H1 (cell line): ENCODE measurements around the gene ALK. TPM values are rescaled to one million over a fixed set of nuclear protein-coding genes. Genes with fewer than 3 reads are reported as not detected.

Experiments
- CTCF ChIA-PET: fragments of 300-600 bp; sonication (Branson Sonifier 250); formaldehyde crosslinking; loops from one replicate; lab custom pipeline; 2021; ENCODE audit not compliant: partially characterized antibody; lab: Charles Lee
- POLR2A ChIA-PET: fragments of 300-600 bp; sonication (Branson Sonifier 250); formaldehyde crosslinking; loops from one replicate; lab custom pipeline; 2021; ENCODE audit warnings: inconsistent platforms; ENCODE audit not compliant: partially characterized antibody; lab: Charles Lee
- DNase-seq, 2 experiments: peaks; one replicate each; pipeline versions ENCODE4 v3.0.0 to v3.0.0-alpha.2; 2010 to 2022; ENCODE audit warnings: low spot score in 2 of 2, low read depth in 1 of 2, mixed read lengths in 1 of 2
- FAIRE-seq: peaks from 2 replicates; lab custom pipeline; 2011; peaks lifted over from hg19 to GRCh38; lab: Jason Lieb, UNC
- H2AFZ ChIP-seq: 2 replicates; pipeline ENCODE4 v1.8.1; 2012; ENCODE audit warnings: low read length, inconsistent platforms
- H2AK5ac ChIP-seq: 2 replicates; pipeline ENCODE4 v1.6.1; 2013; ENCODE audit warnings: low read depth, low read length
- H2BK120ac ChIP-seq: replicated peaks from 2 replicates; pipeline ENCODE3; 2013; ENCODE audit warnings: low read depth, low read length, inconsistent platforms
- H2BK12ac ChIP-seq: 2 replicates; pipeline ENCODE4 v1.6.1; 2013; ENCODE audit warnings: low read depth, low read length
- H2BK15ac ChIP-seq: 2 replicates; pipeline ENCODE4 v1.6.1; 2013; ENCODE audit warnings: low read length
- H2BK20ac ChIP-seq: 2 replicates; pipeline ENCODE4 v1.6.1; 2013; ENCODE audit warnings: low read length
- H2BK5ac ChIP-seq: 2 replicates; pipeline ENCODE4 v1.6.1; 2013; ENCODE audit warnings: low read depth, low read length
- H3K14ac ChIP-seq: 2 replicates; pipeline ENCODE4 v1.6.1; 2013; ENCODE audit warnings: inconsistent platforms; ENCODE audit not compliant: insufficient read length
- H3K18ac ChIP-seq: 2 replicates; pipeline ENCODE4 v1.6.1; 2013; ENCODE audit warnings: low read length; ENCODE audit errors: extremely low read depth
- H3K23ac ChIP-seq: 2 replicates; pipeline ENCODE4 v1.6.1; 2013; ENCODE audit warnings: inconsistent platforms; ENCODE audit not compliant: insufficient read length
- H3K23me2 ChIP-seq: 2 replicates; pipeline ENCODE4 v1.6.1; 2013; ENCODE audit warnings: low read depth, low read length
- H3K27ac ChIP-seq: 2 replicates; pipeline ENCODE4 v1.6.1; 2011; ENCODE audit warnings: low read depth, low read length, inconsistent platforms
- H3K27me3 ChIP-seq, 4 experiments: replicated peaks in 1 of 4; 1 replicate in 1 of 4; 2 replicates in 3 of 4; pipeline versions ENCODE4 v1.6.1 to v1.8.1; 2011 to 2013; ENCODE audit warnings: low read length in 3 of 4, mild to moderate bottlenecking in 3 of 4, inconsistent platforms in 2 of 4, mixed read lengths in 2 of 4, moderate library complexity in 1 of 4; ENCODE audit not compliant: control insufficient read depth in 3 of 4, insufficient read depth in 3 of 4; ENCODE audit errors: extremely low read depth in 1 of 4
- H3K36me3 ChIP-seq, 4 experiments: 2 replicates each; pipeline versions ENCODE4 v1.6.1 to v1.8.1; 2011 to 2013; ENCODE audit warnings: mild to moderate bottlenecking in 4 of 4, low read length in 3 of 4, moderate library complexity in 2 of 4, control low read depth in 1 of 4, inconsistent platforms in 1 of 4; ENCODE audit not compliant: insufficient read depth in 4 of 4, control insufficient read depth in 2 of 4
- H3K4ac ChIP-seq: replicated peaks from 2 replicates; pipeline ENCODE3; 2013; ENCODE audit warnings: low read length, low read depth, mixed read lengths, inconsistent platforms; ENCODE audit not compliant: insufficient read length
- H3K4me1 ChIP-seq, 4 experiments: replicated peaks in 1 of 4; 1 replicate in 1 of 4; 2 replicates in 3 of 4; pipeline versions ENCODE4 v1.6.1 to v1.8.1; 2011 to 2013; ENCODE audit warnings: low read length in 3 of 4, inconsistent platforms in 2 of 4, mixed read lengths in 1 of 4; ENCODE audit not compliant: insufficient read depth in 4 of 4, control insufficient read depth in 3 of 4
- H3K4me2 ChIP-seq, 2 experiments: 2 replicates each; pipeline versions ENCODE4 v1.6.1 to v1.8.1; 2011 to 2013; ENCODE audit warnings: low read depth in 2 of 2, low read length in 2 of 2, control low read depth in 1 of 2, inconsistent platforms in 1 of 2, mild to moderate bottlenecking in 1 of 2; ENCODE audit not compliant: insufficient read depth in 1 of 2
- H3K4me3 ChIP-seq, 4 experiments: fragments of 200-600, 300-600 bp in 1 of 4; sonication (generic), shearing (Covaris generic), sonication (Bioruptor Twin) in 1 of 4; 2 replicates each; pipeline versions ENCODE4 v1.5.1 to v1.8.1; 2011 to 2016; ENCODE audit warnings: low read length in 4 of 4, low read depth in 3 of 4, control low read depth in 2 of 4, inconsistent platforms in 2 of 4, mild to moderate bottlenecking in 2 of 4, mixed read lengths in 1 of 4, moderate library complexity in 1 of 4; ENCODE audit not compliant: insufficient read depth in 2 of 4; ENCODE audit errors: extremely low read depth in 1 of 4
- H3K56ac ChIP-seq: replicated peaks from 2 replicates; pipeline ENCODE3; 2013; ENCODE audit warnings: low read depth, mild to moderate bottlenecking, mixed read lengths, low read length, inconsistent platforms; ENCODE audit not compliant: insufficient read length
- H3K79me1 ChIP-seq: 2 replicates; pipeline ENCODE4 v1.6.1; 2013; ENCODE audit warnings: low read depth, low read length, control low read depth
- H3K79me2 ChIP-seq, 2 experiments: 2 replicates each; pipeline versions ENCODE4 v1.6.1 to v1.8.1; 2012 to 2013; ENCODE audit warnings: low read length in 2 of 2, mild to moderate bottlenecking in 2 of 2, inconsistent platforms in 1 of 2; ENCODE audit not compliant: insufficient read depth in 2 of 2, control insufficient read depth in 1 of 2
- H3K9ac ChIP-seq, 4 experiments: replicated peaks in 1 of 4; 1 replicate in 1 of 4; 2 replicates in 3 of 4; pipeline versions ENCODE4 v1.6.1 to v1.8.1; 2011 to 2013; ENCODE audit warnings: low read depth in 3 of 4, low read length in 3 of 4, control low read depth in 2 of 4, mild to moderate bottlenecking in 2 of 4, moderate library complexity in 2 of 4, inconsistent platforms in 1 of 4; ENCODE audit errors: extremely low read depth in 1 of 4
- H3K9me3 ChIP-seq, 2 experiments: 2 replicates each; pipeline versions ENCODE4 v1.6.1 to v1.8.1; 2012 to 2013; ENCODE audit warnings: mild to moderate bottlenecking in 2 of 2, moderate library complexity in 2 of 2, control low read depth in 1 of 2, inconsistent platforms in 1 of 2, low read depth in 1 of 2, low read length in 1 of 2, mixed read lengths in 1 of 2; ENCODE audit not compliant: insufficient read depth in 2 of 2
- H4K20me1 ChIP-seq, 2 experiments: replicated peaks in 1 of 2; 2 replicates each; pipeline versions ENCODE3 to v1.8.1; 2011 to 2013; ENCODE audit warnings: inconsistent platforms in 2 of 2, low read length in 2 of 2, mild to moderate bottlenecking in 1 of 2; ENCODE audit not compliant: insufficient read depth in 2 of 2, control insufficient read depth in 1 of 2
- H4K5ac ChIP-seq: 2 replicates; pipeline ENCODE4 v1.6.1; 2013; ENCODE audit warnings: low read length, low read depth, mixed read lengths, inconsistent platforms; ENCODE audit not compliant: insufficient read length
- H4K8ac ChIP-seq: 2 replicates; pipeline ENCODE4 v1.8.0; 2013; ENCODE audit warnings: mild to moderate bottlenecking, moderate library complexity, low read length, inconsistent platforms; ENCODE audit not compliant: insufficient read depth; ENCODE audit errors: extremely low read depth
- H4K91ac ChIP-seq: replicated peaks from 2 replicates; pipeline ENCODE3; 2013; ENCODE audit warnings: low read length, mixed read lengths, inconsistent platforms; ENCODE audit not compliant: insufficient read length
- BRCA1 ChIP-seq: IDR thresholded peaks from 2 replicates; pipeline ENCODE4 v1.6.1; 2012; ENCODE audit warnings: low read depth, low read length, improper control_type of control experiment
- CHD2 ChIP-seq: IDR thresholded peaks from 2 replicates; pipeline ENCODE4 v1.6.1; 2012; ENCODE audit warnings: low read length, improper control_type of control experiment
- FOSL1 ChIP-seq: IDR thresholded peaks from 2 replicates; pipeline ENCODE4 v1.6.1; 2011; ENCODE audit warnings: mild to moderate bottlenecking, low read depth, low read length, moderate library complexity; ENCODE audit not compliant: insufficient read depth
- SP1 ChIP-seq: IDR thresholded peaks from 2 replicates; pipeline ENCODE4 v1.6.1; 2011; ENCODE audit warnings: low read depth, low read length
- WGBS, 2 experiments: shearing (Covaris generic) in 1 of 2; methylation state at CpG; one replicate each; pipeline versions ENCODE4 v1.1.6 to v1.1.7; 2013 to 2015; ENCODE audit warnings: low lambda C conversion rate in 2 of 2, mixed read lengths in 2 of 2, inconsistent platforms in 1 of 2, low coverage in 1 of 2, missing lambda C conversion rate in 1 of 2; ENCODE audit not compliant: insufficient replicate concordance in 2 of 2, insufficient coverage in 1 of 2, insufficient read length in 1 of 2; ENCODE audit errors: extremely low coverage in 1 of 2, missing lambda C conversion rate in 1 of 2; 5-methylcytosine and 5-hydroxymethylcytosine counted together
- polyA plus RNA-seq, 7 experiments: library from polyadenylated mRNA; depleted of rRNA in 3 of 7; stranded (reverse) in 5 of 7; unstranded in 2 of 7; fragments of >200 nt in 5 of 7; fragments of 200-250 nt in 2 of 7; gene quantifications; 1 replicate in 5 of 7; 2 replicates in 1 of 7; 4 replicates in 1 of 7; pipeline versions ENCODE4 v1.2.1 to v1.2.3, GENCODE V29; 2011 to 2013; ENCODE audit warnings: missing spikeins in 2 of 7, mixed read lengths in 2 of 7
- total RNA-seq: library from RNA; stranded (reverse); fragmentation: NEBNext Ultra II Directional; extraction: Animal tissue kit (Norgen Biotek cat#: 25700); gene quantifications from 2 replicates; pipeline ENCODE4 v1.2.1, GENCODE V29; 2021

The ALK gene
- total and polyA plus RNA-seq, 2 of the 8 experiments (the other 6 are each of a cell fraction or from before 2014, with no cell fraction given): 0.02 to 0.09 TPM

DNA sequence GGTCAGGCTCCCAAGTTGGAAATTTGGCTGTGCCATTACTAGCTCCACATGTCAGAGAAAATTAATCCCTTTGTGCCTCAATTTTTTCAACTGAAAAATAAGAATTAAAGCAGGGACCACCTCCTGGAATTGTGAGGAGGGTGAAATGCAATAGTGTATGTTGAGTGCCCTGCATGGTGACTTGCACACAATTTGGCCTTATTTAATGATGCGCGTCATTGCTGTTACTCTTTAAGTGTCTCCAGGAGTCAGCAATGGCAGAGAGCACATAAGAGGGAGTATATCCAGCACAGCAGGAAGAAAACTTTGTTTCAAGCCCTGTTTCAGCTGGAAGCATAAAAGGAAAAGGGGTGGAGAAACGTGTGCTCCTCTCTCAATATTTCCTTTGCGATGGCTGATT is 215.8 kb downstream of the ALK start:
- 92% methylated on average over 4 of the region's 4 CpGs; no CpG with 5 or more reads in 1 of the 2 experiments for WGBS, 2 experiments
- no peaks in the 10 kb centered on the region for H3K79me1 ChIP-seq
- no peaks in the 10 kb centered on the region for H3K23me2 ChIP-seq
- POLR2A ChIA-PET: no interaction called here
- no peak overlapping the region for H3K4ac ChIP-seq
- H3K36me3 ChIP-seq: no peaks in the 10 kb centered on the region
- no peak overlapping the region for H4K91ac ChIP-seq
- no peak overlapping the region for H3K56ac ChIP-seq
- FAIRE-seq (no peak), DNase-seq (no peak)
- CTCF ChIA-PET: no interaction called here
- no peak overlapping the region for H4K8ac ChIP-seq
- H3K4me3 ChIP-seq: no peak overlapping the region
- H3K9ac ChIP-seq: no peak overlapping the region
- no peak overlapping the region for H3K4me2 ChIP-seq
- no peak overlapping the region for H2BK5ac ChIP-seq
- no peak overlapping the region for H2AK5ac ChIP-seq
- no peak for TF ChIP-seq CHD2
- TF ChIP-seq SP1: no peak
- no peak for TF ChIP-seq FOSL1
- no peak for TF ChIP-seq BRCA1
- no peak overlapping the region for H2BK120ac ChIP-seq
- H2BK12ac ChIP-seq: no peak overlapping the region
- H3K27me3 ChIP-seq: no peaks in the 10 kb centered on the region
- H2AFZ ChIP-seq: no peak overlapping the region
- H2BK15ac ChIP-seq: no peak overlapping the region
- H2BK20ac ChIP-seq: no peak overlapping the region
- H3K9me3 ChIP-seq: no peaks in the 10 kb centered on the region
- H3K23ac ChIP-seq: no peak overlapping the region
- no peaks in the 10 kb centered on the region for H3K79me2 ChIP-seq
- H3K14ac ChIP-seq: no peak overlapping the region
- no peak overlapping the region for H4K5ac ChIP-seq
- no peaks in the 10 kb centered on the region for H4K20me1 ChIP-seq
- H3K18ac ChIP-seq: no peak overlapping the region
- no peak overlapping the region for H3K27ac ChIP-seq
- H3K4me1 ChIP-seq: peaks cover 0 to 6% (median 0%) of the 10 kb centered on the region in 4 experiments; a peak in 1 of 7 replicates
